ENCODE results near the gene STX5. TPM values are rescaled to one million over a fixed set of nuclear protein-coding genes. Genes with fewer than 3 reads are reported as not detected.

Gene STX5
- total RNA-seq, 2 experiments from 2014 or later, result 22.0 to 22.8 TPM

DNA sequence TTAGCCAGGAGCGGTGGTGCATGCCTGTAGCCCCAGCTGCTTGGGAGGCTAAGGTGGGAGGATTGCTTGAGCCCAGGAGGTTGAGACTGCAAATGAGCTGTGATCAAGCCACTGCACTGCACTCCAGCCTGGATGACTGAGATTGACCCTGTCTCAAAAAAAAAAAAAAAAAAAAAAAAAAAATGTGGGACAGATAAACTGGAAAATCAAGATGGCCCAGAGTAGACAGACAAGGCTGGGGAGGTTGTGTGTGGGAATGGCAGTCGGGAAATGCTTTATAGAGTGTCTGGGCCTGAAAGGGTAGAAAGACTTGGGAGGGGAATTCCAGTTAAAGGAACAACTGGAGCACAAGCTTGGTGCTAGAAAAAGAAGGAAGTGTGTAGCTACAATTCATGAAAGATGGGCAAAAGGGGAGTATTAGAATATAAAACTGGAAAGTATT lies 25.7 kb upstream of the STX5 start:
- H3K27ac Mint-ChIP-seq, result peak overlapping the region; percentile 95
- POLR2A ChIA-PET, result interaction anchor here (0.7 to 13.1 kb wide), 10 partner anchors 18 to 246 kb away, joined by 3 to 997 read pairs (median 20); partner anchors contain the start of genes HNRNPUL2, NXF1, POLR2G and SLC3A2

DNA sequence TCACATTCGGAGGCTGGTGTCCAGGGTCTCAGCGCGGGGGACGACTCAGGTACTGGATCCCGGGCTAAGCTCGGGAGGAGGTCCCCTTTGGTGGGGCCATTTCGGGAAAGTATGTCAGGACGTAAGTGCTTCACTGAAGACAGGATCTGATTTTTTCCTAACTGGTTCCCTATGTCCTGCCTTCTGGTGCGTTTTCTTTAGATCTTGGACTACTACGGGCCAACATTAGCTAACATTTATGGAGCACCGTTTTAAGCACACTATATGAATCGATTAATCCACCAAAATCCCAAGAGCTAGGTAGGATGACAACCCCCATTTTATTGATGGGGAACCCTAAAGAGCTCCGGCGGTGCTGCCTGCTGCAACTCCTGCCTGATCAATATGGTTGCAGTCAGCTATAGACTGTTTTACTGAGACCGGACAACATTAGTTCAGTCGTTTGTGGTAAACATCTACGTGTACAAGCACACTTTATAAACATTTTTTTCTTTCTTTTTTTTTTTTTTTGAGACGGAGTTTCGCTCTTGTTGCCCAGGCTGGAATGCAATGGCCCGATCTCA lies 24.6 kb upstream of the STX5 start:
- Mint-ChIP-seq H3K4me1 (ENCODE audit: low read depth) (peaks cover 53% of the 10 kb centered on the region), H3K27me3 (no peaks in the 10 kb centered on the region), H3K4me3 (peak overlapping the region; percentile 95), H3K27ac (peak overlapping the region; percentile 95), H3K36me3 (ENCODE audit: low read depth) (peaks cover 73% of the 10 kb centered on the region), H3K9me3 (no peaks in the 10 kb centered on the region)
- ChIA-PET CTCF (interaction anchor here (0.6 to 2.1 kb wide), 11 partner anchors 9 to 86 kb away, joined by 3 to 12 read pairs (median 3); partner anchors contain the start of genes SLC3A2 and TAF6L), POLR2A (interaction anchor here (0.7 to 13.1 kb wide), 34 partner anchors 8 to 301 kb away, joined by 3 to 997 read pairs (median 14); partner anchors contain the start of genes C11orf98, CSKMT, EML3 and HNRNPUL2)
- DNase-seq (no peak), ATAC-seq (no peak)
- no peak for TF ChIP-seq CTCF (IDR thresholded peaks at IDR 0.05)
- intact Hi-C loops (cut with micrococcal nuclease), result no loop called here

More for the DNA sequence above, 25.7 kb upstream of the STX5 start:
- TF ChIP-seq CTCF (IDR thresholded peaks at IDR 0.05), result no peak
- CTCF ChIA-PET, result interaction anchor here (1.0 to 1.7 kb wide), 3 partner anchors 24 to 71 kb away, joined by 3 to 11 read pairs (median 5); partner anchors contain the start of genes SLC3A2 and STX5
- peaks cover 51% of the 10 kb centered on the region for H3K4me1 Mint-ChIP-seq (ENCODE audit: low read depth)
- H3K27me3 Mint-ChIP-seq, result no peaks in the 10 kb centered on the region
- H3K9me3 Mint-ChIP-seq, result no peaks in the 10 kb centered on the region
- H3K4me3 Mint-ChIP-seq, result peak overlapping the region; percentile 95
- DNase-seq (no peak), ATAC-seq (no peak)
- peaks cover 62% of the 10 kb centered on the region for H3K36me3 Mint-ChIP-seq (ENCODE audit: low read depth)
- intact Hi-C loops (cut with micrococcal nuclease), result no loop called here

- ChIA-PET CTCF (interaction anchor here (0.6 to 2.1 kb wide), 9 partner anchors 10 to 85 kb away, joined by 3 to 12 read pairs (median 3); partner anchors contain the start of genes SLC3A2, TAF6L and WDR74), POLR2A (interaction anchor here (0.6 to 13.1 kb wide), 51 partner anchors 9 to 302 kb away, joined by 3 to 997 read pairs (median 6); partner anchors contain the start of genes B3GAT3, BSCL2, C11orf98 and CSKMT)
- Mint-ChIP-seq H3K27ac (peak overlapping the region; percentile 95), H3K9me3 (no peaks in the 10 kb centered on the region), H3K4me1 (ENCODE audit: low read depth) (peaks cover 46% of the 10 kb centered on the region), H3K27me3 (no peaks in the 10 kb centered on the region), H3K4me3 (peak overlapping the region; percentile 95), H3K36me3 (ENCODE audit: low read depth) (peaks cover 75% of the 10 kb centered on the region)
- ATAC-seq, result peak; percentile 89
- no peak for TF ChIP-seq CTCF (IDR thresholded peaks at IDR 0.05)
- intact Hi-C loops (cut with micrococcal nuclease), result loop anchor here (1.0 kb wide), 1 partner anchor 26 kb away; no protein-coding TSS in a partner anchor
- peak; percentile 98 for DNase-seq
Observed at GRCh38 chr11:62855571-62856332, 23.9 kb upstream of the STX5 start.

DNA sequence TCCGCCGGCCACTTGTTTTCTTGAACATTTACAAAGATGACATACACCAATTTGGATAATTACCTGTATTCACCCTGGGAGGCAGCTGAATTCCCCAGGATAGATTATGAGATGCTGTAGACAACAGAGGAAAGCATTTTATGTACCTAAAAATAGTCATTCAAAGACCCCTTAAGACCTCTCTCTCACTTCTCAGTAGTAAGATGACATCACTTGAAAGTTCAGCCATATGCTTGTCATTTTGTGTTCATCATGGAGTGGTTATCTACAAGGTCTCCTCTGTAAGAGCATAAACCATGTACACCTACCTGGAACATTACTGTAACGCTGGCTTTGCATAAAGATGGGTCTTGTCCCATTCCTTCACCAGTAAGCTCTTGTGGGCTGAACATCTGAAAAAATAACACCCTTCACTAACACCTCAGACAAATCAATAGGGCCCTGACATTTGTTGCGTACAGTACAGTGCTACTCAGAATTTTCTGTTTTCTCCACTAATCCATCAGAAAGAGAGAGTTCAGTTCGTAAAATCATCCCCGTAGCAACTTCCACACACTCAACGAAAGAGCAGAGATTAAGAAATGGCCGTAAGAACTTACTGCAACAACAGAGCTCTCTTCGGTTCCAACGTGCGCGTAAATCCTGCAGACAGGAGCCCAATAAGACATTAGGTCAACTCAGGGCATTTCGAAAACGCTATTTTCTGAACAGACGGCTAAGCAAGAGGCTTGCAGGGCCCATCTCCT lies 23.1 kb upstream of the STX5 start:
- no peak for TF ChIP-seq CTCF (IDR thresholded peaks at IDR 0.05)
- H3K27ac Mint-ChIP-seq, result peak overlapping the region; percentile 95
- intact Hi-C loops (cut with micrococcal nuclease), result loop anchor here (1.0 kb wide), 1 partner anchor 26 kb away; no protein-coding TSS in a partner anchor
- H3K27me3 Mint-ChIP-seq, result no peaks in the 10 kb centered on the region
- DNase-seq (no peak), ATAC-seq (no peak)
- peak overlapping the region; percentile 95 for H3K4me3 Mint-ChIP-seq
- no peaks in the 10 kb centered on the region for H3K9me3 Mint-ChIP-seq
- ChIA-PET POLR2A (interaction anchor here (0.6 to 13.1 kb wide), 49 partner anchors 9 to 301 kb away, joined by 3 to 997 read pairs (median 6); partner anchors contain the start of genes B3GAT3, BSCL2, C11orf98 and CSKMT), CTCF (interaction anchor here (0.7 to 2.1 kb wide), 5 partner anchors 15 to 84 kb away, joined by 3 to 12 read pairs (median 9); partner anchors contain the start of genes SLC3A2, TAF6L, TMEM179B and WDR74)
- peaks cover 51% of the 10 kb centered on the region for H3K4me1 Mint-ChIP-seq (ENCODE audit: low read depth)
- H3K36me3 Mint-ChIP-seq (ENCODE audit: low read depth), result peaks cover 75% of the 10 kb centered on the region
